Fibroblast of pulmonary artery (primary cell): ENCODE data around the gene BLCAP.

Source experiments
- DNase-seq: peaks from one replicate; pipeline ENCODE4 v3.0.0-alpha.2; 2010; ENCODE audit warnings: low read depth
- H3K4me3 ChIP-seq: replicated peaks from 2 replicates; pipeline ENCODE4 v1.5.1; 2011; ENCODE audit warnings: low read depth, mild to moderate bottlenecking, control low read depth, low read length, moderate library complexity
- CTCF ChIP-seq: IDR thresholded peaks from 2 replicates; pipeline ENCODE4 v1.5.1; 2011; ENCODE audit warnings: mild to moderate bottlenecking, control low read depth, low read length, inconsistent platforms; ENCODE audit errors: missing control alignments

The BLCAP gene

GRCh38 chr20:37523012-37523391 lies 4.7 kb downstream of the BLCAP start:
- no peak for TF ChIP-seq CTCF
- no peak for DNase-seq
- H3K4me3 ChIP-seq, result no peak overlapping the region

GRCh38 chr20:37522260-37523011 lies 5.2 kb downstream of the BLCAP start:
- peak; percentile 39 for DNase-seq
- no peak overlapping the region for H3K4me3 ChIP-seq
- no peak for TF ChIP-seq CTCF

- H3K4me3 ChIP-seq, result peak within 1 kb of the TSS; percentile 48
- DNase-seq, result no peak
- TF ChIP-seq CTCF, result no peak
Observed at GRCh38 chr20:37521061-37521771, 6.5 kb downstream of the BLCAP start, which contains the start of gene NNAT. NNAT (plus strand) TSS chr20:37521250; CDS start chr20:37521332, 82 bp downstream.

GRCh38 chr20:37520419-37520955 lies 7.2 kb downstream of the BLCAP start:
- DNase-seq, result no peak
- H3K4me3 ChIP-seq, result no peak overlapping the region

GRCh38 chr20:37519508-37520418 lies 7.9 kb downstream of the BLCAP start:
- no peak overlapping the region for H3K4me3 ChIP-seq
- DNase-seq, result no peak

More at GRCh38 chr20:37520419-37520955, 7.2 kb downstream of the BLCAP start:
- no peak for TF ChIP-seq CTCF

More at GRCh38 chr20:37519508-37520418, 7.9 kb downstream of the BLCAP start:
- TF ChIP-seq CTCF, result no peak
